Duodenal mucosa (tissue), 2 donors: ENCODE measurements around the gene GLT1D1.

Source experiments
- H3K27ac ChIP-seq: one replicate; pipeline ENCODE4 v1.7.0; 2013; ENCODE audit warnings: low read depth, low read length
- H3K27me3 ChIP-seq, 2 donors: one replicate each; pipeline ENCODE4 v1.7.0; 2013; ENCODE audit warnings: low read length in 2 of 2, control low read depth in 1 of 2; ENCODE audit not compliant: insufficient read depth in 2 of 2, control insufficient read depth in 1 of 2
- H3K36me3 ChIP-seq, 2 donors: one replicate each; pipeline ENCODE4 v1.7.0; 2013; ENCODE audit warnings: low read length in 2 of 2, control low read depth in 1 of 2; ENCODE audit not compliant: insufficient read depth in 2 of 2, control insufficient read depth in 1 of 2
- H3K4me1 ChIP-seq, 2 donors: one replicate each; pipeline ENCODE4 v1.7.0; 2013; ENCODE audit warnings: low read length in 2 of 2, control low read depth in 1 of 2; ENCODE audit not compliant: insufficient read depth in 2 of 2, control insufficient read depth in 1 of 2
- H3K4me3 ChIP-seq, 2 donors: one replicate each; pipeline ENCODE4 v1.7.0; 2013; ENCODE audit warnings: low read length in 2 of 2, low read depth in 1 of 2
- H3K9ac ChIP-seq, 2 donors: one replicate each; pipeline ENCODE4 v1.7.0; 2013; ENCODE audit warnings: low read length in 2 of 2, low read depth in 1 of 2
- H3K9me3 ChIP-seq, 2 donors: one replicate each; pipeline ENCODE4 v1.7.0; 2013; ENCODE audit warnings: low read length in 2 of 2, control low read depth in 1 of 2; ENCODE audit not compliant: control insufficient read depth in 1 of 2

GLT1D1 gene

DNA sequence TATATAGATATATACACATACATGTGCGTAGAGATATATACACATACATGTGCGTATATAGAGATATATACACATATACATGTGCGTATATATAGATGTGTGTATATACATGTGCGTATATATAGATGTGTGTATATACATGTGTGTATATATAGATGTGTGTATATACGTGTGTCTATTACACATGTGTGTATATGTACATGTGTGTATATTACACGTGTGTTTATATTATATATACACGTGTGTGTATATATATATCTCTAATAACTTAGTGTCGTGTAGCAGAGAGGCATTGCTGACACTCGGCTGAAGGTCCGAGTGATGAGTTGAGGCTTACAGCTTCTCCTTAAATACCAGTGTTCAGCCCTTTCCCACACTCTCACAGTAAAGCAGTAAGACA is 133.7 kb downstream of the GLT1D1 start:
- Histone ChIP-seq H3K27me3 (no peaks in the 10 kb centered on the region), H3K4me3 (no peak overlapping the region), H3K9me3 (no peaks in the 10 kb centered on the region)

DNA sequence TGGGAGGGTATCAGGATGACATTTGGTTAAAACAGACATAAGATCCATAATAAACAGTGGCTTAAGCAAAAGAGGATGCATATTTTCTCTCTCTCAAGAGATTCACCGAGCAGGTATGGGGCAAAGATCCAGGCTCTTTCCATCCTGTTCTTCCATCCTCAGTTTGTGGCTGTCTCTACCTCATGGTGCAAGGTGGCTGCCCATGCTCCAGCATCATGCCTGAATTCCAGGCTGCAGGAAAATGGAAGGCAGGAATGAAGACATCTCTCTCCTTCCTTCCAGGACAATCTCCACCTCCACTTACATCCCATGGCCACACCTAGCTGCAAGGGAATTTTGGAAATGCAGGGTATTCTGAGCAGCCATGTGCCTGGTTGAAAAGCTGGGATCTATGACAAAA is 136.0 kb downstream of the GLT1D1 start:
- no peak overlapping the region for H3K9ac ChIP-seq
- H3K4me3 ChIP-seq: no peak overlapping the region
- no peaks in the 10 kb centered on the region for H3K4me1 ChIP-seq
- H3K9me3 ChIP-seq: no peaks in the 10 kb centered on the region
- no peaks in the 10 kb centered on the region for H3K36me3 ChIP-seq
- H3K27ac ChIP-seq: no peak overlapping the region
- H3K27me3 ChIP-seq: no peaks in the 10 kb centered on the region

More for the DNA sequence above, 133.7 kb downstream of the GLT1D1 start:
- Histone ChIP-seq H3K9ac (no peak overlapping the region), H3K27ac (no peak overlapping the region), H3K4me1 (no peaks in the 10 kb centered on the region), H3K36me3 (no peaks in the 10 kb centered on the region)

DNA sequence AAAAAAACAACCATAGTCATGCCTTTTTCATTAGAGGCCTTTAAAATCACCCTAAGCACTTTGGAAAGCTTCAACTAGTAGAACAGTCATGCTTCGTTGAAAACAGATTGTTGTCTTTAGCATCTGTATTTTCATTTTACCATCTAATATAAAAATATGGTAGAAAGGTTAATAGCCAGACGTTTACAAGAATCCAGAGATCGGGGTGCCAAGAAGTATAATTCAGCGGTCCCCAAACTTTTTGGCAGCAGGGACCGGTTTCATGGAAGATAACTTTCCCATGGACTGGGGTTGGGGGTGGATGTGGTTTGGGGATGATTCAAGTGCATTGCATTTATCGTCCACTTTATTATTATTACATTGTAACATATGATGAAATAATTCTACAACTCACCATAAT is 138.4 kb downstream of the GLT1D1 start:
- no peak overlapping the region for H3K9ac ChIP-seq
- H3K36me3 ChIP-seq: no peaks in the 10 kb centered on the region
- H3K4me1 ChIP-seq: no peaks in the 10 kb centered on the region
- H3K27me3 ChIP-seq: no peaks in the 10 kb centered on the region
- no peak overlapping the region for H3K4me3 ChIP-seq
- H3K9me3 ChIP-seq: no peaks in the 10 kb centered on the region
- H3K27ac ChIP-seq: no peak overlapping the region

DNA sequence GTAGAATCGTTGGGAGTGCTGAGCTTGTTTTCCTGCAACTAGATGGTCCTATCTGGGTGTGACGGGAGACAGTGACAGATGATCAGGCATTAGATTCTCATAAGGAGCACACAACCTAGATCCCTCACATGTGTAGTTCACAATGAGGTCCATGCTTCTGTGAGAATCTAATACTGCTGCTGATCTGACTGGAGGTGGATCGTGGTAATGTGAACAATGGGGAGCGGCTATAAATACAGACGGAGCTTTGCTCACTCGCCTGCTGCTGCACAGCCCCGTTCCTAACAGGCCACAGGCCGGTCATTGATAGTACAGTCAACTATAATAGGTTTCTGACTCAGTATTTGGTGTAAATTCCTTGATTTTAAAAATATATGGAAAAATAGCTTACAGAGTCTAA is 138.8 kb downstream of the GLT1D1 start:
- Histone ChIP-seq H3K27ac (no peak overlapping the region), H3K4me3 (no peak overlapping the region), H3K9ac (no peak overlapping the region), H3K36me3 (no peaks in the 10 kb centered on the region), H3K27me3 (no peaks in the 10 kb centered on the region), H3K9me3 (no peaks in the 10 kb centered on the region), H3K4me1 (no peaks in the 10 kb centered on the region)

DNA sequence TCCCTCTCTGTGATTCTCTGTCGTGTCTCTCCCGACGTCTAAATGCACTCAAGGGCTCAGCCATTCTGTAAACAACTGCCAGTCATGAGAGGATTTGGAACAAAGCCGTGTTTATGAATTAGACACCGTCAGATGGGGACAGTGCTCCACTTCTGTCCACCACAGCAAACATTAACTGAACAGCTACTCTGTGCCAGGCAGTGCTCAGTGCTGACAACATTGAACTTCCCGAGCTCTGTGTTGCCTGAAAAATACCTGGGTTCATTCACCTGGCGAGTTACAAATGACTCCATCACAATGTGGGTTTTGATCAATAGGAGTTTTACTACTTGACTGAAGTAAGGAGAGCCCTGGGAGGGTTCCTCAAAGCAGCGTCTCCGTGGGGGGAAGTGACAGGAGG is 139.3 kb downstream of the GLT1D1 start:
- H3K9me3 ChIP-seq: no peaks in the 10 kb centered on the region
- no peaks in the 10 kb centered on the region for H3K36me3 ChIP-seq
- no peaks in the 10 kb centered on the region for H3K27me3 ChIP-seq
- H3K9ac ChIP-seq: no peak overlapping the region
- no peak overlapping the region for H3K4me3 ChIP-seq
- H3K27ac ChIP-seq: no peak overlapping the region
- H3K4me1 ChIP-seq: no peaks in the 10 kb centered on the region

DNA sequence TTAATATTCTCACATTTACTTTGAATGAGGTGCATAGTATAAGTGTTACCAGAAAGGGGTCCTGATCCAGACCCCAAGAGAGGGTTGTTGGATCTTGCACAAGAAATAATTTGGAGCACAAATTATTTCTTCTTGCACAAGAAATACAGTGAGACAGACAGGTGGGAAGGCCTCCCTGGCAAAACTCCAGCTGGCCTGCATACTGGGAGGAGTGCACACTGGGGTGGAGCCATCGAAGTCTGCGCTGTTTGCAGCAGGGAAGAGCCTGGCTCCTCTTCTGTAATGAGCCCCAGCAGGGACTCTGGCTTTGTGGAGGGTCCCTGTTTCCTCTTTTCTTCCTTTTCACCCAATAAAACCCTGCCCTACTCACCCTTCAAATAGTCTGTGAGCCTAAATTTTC is 141.6 kb downstream of the GLT1D1 start:
- H3K9me3 ChIP-seq: no peaks in the 10 kb centered on the region
- H3K36me3 ChIP-seq: no peaks in the 10 kb centered on the region
- no peaks in the 10 kb centered on the region for H3K27me3 ChIP-seq
- H3K9ac ChIP-seq: no peak overlapping the region
- H3K4me1 ChIP-seq: no peaks in the 10 kb centered on the region
- H3K4me3 ChIP-seq: no peak overlapping the region
- H3K27ac ChIP-seq: no peak overlapping the region

DNA sequence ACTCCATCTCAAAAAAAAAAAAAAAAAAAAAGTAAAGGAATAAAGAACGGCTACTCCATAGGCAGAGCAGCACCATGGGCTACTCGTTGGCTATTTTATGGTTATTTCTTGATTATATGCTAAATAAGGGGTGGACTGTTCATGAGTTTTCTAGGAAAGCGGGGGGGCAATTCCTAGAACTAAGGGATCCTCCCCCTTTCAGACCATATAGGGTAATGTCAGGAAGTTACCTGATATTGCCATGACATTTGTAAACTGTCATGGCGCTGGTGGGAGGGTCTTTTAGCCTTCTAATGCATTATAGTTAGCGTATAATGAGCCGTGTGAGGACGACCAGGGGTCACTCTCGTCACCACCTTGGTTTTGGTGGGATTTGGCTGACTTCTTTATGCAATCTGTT is 142.3 kb downstream of the GLT1D1 start:
- H3K27ac ChIP-seq: no peak overlapping the region
- no peak overlapping the region for H3K4me3 ChIP-seq
- H3K9ac ChIP-seq: no peak overlapping the region
- no peaks in the 10 kb centered on the region for H3K36me3 ChIP-seq
- H3K4me1 ChIP-seq: no peaks in the 10 kb centered on the region
- H3K27me3 ChIP-seq: no peaks in the 10 kb centered on the region
- H3K9me3 ChIP-seq: no peaks in the 10 kb centered on the region

DNA sequence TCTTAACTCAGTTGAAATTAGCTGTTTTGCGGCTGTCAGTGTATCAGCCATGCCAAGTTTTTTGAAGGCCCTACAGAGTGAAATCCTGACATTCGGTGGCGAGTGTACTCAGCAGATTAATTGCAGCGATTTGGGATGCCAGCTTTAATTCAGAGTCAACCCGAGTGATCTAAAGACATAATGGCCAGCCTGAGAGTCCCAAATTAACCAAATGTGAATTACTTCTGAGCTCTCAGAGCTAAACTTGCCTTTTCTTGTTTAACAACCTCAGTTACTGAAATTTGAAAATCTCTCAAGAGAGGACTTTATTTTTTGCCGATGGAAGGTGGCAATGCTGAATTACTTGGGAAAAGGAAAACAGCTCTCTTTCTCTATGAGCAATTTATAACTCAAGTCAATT is 148.5 kb downstream of the GLT1D1 start:
- H3K4me3 ChIP-seq: no peak overlapping the region
- no peaks in the 10 kb centered on the region for H3K36me3 ChIP-seq
- H3K9ac ChIP-seq: no peak overlapping the region
- no peaks in the 10 kb centered on the region for H3K9me3 ChIP-seq
- H3K4me1 ChIP-seq: peaks cover 0 to 7% of the 10 kb centered on the region in 2 donors
- no peaks in the 10 kb centered on the region for H3K27me3 ChIP-seq
- H3K27ac ChIP-seq: no peak overlapping the region

DNA sequence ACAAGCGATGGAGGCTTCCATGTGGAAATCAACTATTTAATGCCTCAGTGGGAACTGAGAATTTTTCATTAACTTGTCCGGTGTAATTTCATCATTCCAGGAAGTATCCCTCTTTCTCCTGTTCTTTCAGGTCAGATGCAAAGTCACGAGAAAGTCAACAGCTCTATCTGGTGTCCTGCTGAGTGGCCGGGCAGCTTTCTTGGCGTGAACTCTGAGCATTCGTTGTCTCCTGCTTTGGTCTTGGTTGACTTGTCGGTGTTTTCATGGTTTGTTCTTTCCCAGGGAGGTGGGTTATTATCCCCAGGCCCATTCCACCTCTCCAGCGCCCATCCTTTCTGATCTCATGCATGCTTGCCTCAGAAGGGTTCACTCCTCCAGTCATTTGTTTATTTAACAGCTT is 149.1 kb downstream of the GLT1D1 start:
- Histone ChIP-seq H3K4me1 (peaks cover 0 to 7% of the 10 kb centered on the region in 2 donors), H3K27ac (no peak overlapping the region), H3K9ac (no peak overlapping the region), H3K4me3 (no peak overlapping the region), H3K9me3 (no peaks in the 10 kb centered on the region), H3K27me3 (no peaks in the 10 kb centered on the region), H3K36me3 (no peaks in the 10 kb centered on the region)

DNA sequence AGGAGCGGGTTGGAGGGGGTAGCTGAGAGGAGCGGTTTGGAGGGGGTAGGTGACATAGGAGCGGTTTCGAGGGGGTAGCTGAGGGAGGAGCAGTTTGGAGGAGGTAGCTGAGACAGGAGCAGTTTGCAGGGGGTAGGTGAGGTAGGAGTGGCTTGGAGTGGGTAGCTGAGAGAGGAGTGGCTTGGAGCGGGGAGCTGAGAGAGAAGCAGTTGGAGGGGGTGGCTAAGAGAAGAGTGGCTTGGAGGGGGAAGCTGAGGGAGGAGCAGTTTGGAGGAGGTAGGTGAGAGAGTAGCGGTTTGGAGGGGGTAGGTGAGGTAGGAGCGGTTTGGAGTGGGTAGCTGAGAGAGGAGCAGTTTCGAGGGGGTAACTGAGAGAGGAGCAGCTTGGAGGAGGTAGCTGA is 152.1 kb downstream of the GLT1D1 start:
- H3K4me3 ChIP-seq: no peak overlapping the region
- H3K4me1 ChIP-seq: peaks cover 0 to 16% of the 10 kb centered on the region in 2 donors
- no peaks in the 10 kb centered on the region for H3K36me3 ChIP-seq
- H3K27ac ChIP-seq: no peak overlapping the region
- no peak overlapping the region for H3K9ac ChIP-seq
- H3K27me3 ChIP-seq: no peaks in the 10 kb centered on the region
- no peaks in the 10 kb centered on the region for H3K9me3 ChIP-seq

DNA sequence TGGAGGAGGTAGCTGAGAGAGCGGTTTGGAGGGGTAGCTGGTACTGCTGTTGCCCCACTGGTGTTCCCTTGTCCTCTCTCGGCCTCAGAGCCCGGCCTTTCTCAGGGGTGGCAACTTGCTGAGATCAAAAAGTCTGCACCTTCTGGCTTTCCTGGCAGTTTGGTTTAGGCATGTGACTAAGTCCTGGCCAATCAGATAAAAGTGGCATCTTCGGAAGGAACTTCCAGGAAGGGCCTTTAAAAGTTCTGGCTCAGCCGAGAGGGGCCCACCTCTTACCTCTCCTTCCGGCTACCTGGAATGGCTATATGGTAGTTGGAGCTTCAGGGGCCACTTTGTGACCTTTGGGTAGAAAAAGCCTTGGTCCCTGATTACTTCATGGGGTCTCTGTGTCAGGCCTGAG is 152.6 kb downstream of the GLT1D1 start:
- Histone ChIP-seq H3K4me1 (peaks cover 0 to 16% of the 10 kb centered on the region in 2 donors), H3K27me3 (no peaks in the 10 kb centered on the region), H3K4me3 (no peak overlapping the region), H3K9me3 (no peaks in the 10 kb centered on the region), H3K9ac (no peak overlapping the region), H3K36me3 (no peaks in the 10 kb centered on the region), H3K27ac (no peak overlapping the region)
